WTC11 (cell line): ENCODE measurements around the gene DOK7. TPM values are rescaled to one million over a fixed set of nuclear protein-coding genes. Genes with fewer than 3 reads are reported as not detected.

ENCODE experiments used
- ATAC-seq: fragments of 200-7000 bp; cut with Tn5 transposase; 2 replicates; pipeline ENCODE4 v1.10.0; 2021; ENCODE audit warnings: mild to moderate bottlenecking, moderate library complexity
- CTCF ChIA-PET: fragments of 300-600 bp; sonication (Branson Sonifier 250); formaldehyde crosslinking; loops from one replicate; lab custom pipeline; 2021; ENCODE audit warnings: antibody characterized with exemption; lab: Charles Lee
- POLR2A ChIA-PET: fragments of 350-600 bp; sonication (Branson Sonifier 250); formaldehyde crosslinking; loops from one replicate; lab custom pipeline; 2021; ENCODE audit warnings: antibody characterized with exemption; lab: Charles Lee
- DNase-seq: peaks from one replicate; pipeline ENCODE4 v3.0.0; 2021; ENCODE audit warnings: low spot score
- H3K27ac Mint-ChIP-seq: 2 replicates; pipeline ENCODE4 v1.8.0; 2021; ENCODE audit warnings: mixed read lengths
- H3K27me3 Mint-ChIP-seq: 2 replicates; pipeline ENCODE4 v1.8.0; 2021; ENCODE audit warnings: low read depth, mild to moderate bottlenecking, moderate library complexity, mixed read lengths
- H3K36me3 Mint-ChIP-seq: 2 replicates; pipeline ENCODE4 v1.8.0; 2021; ENCODE audit warnings: mixed read lengths
- H3K4me1 Mint-ChIP-seq: 2 replicates; pipeline ENCODE4 v1.8.0; 2022; ENCODE audit warnings: mixed read lengths
- H3K4me3 Mint-ChIP-seq: 2 replicates; pipeline ENCODE4 v1.8.0; 2021; ENCODE audit warnings: mild to moderate bottlenecking, moderate library complexity, mixed read lengths
- H3K9me3 Mint-ChIP-seq: 2 replicates; pipeline ENCODE4 v1.8.0; 2021; ENCODE audit warnings: mixed read lengths
- CREB1 ChIP-seq: sonication (generic); formaldehyde crosslinking; IDR thresholded peaks from 2 replicates; pipeline ENCODE4 v1.8.0; 2023; ENCODE audit warnings: mild to moderate bottlenecking, missing genetic modification reagents
- EMX1 ChIP-seq: fragments of 250-450 bp; sonication (Bioruptor Pico); IDR thresholded peaks from 2 replicates; pipeline ENCODE4 v1.8.0; 2021; ENCODE audit warnings: mild to moderate bottlenecking
- ERG ChIP-seq: fragments of 250-450 bp; sonication (Bioruptor Pico); IDR thresholded peaks from 2 replicates; pipeline ENCODE4 v1.8.0; 2021; ENCODE audit warnings: mild to moderate bottlenecking
- FOXK1 ChIP-seq: sonication (generic); formaldehyde crosslinking; IDR thresholded peaks from 2 replicates; pipeline ENCODE4 v1.8.0; 2022; ENCODE audit warnings: mild to moderate bottlenecking, moderate library complexity, missing genetic modification reagents
- IRF1 ChIP-seq: sonication (generic); formaldehyde crosslinking; IDR thresholded peaks from 2 replicates; pipeline ENCODE4 v1.8.0; 2023; ENCODE audit warnings: missing genetic modification reagents
- JUN ChIP-seq: sonication (generic); formaldehyde crosslinking; IDR thresholded peaks from 2 replicates; pipeline ENCODE4 v1.8.0; 2023; ENCODE audit warnings: mild to moderate bottlenecking, missing genetic modification reagents
- KAT7 ChIP-seq: sonication (generic); formaldehyde crosslinking; IDR thresholded peaks from 2 replicates; pipeline ENCODE4 v1.8.1; 2023; ENCODE audit warnings: missing genetic modification reagents, mild to moderate bottlenecking, borderline replicate concordance
- MXD4 ChIP-seq: fragments of 250-450 bp; sonication (Bioruptor Pico); IDR thresholded peaks from 2 replicates; pipeline ENCODE4 v1.8.0; 2021; ENCODE audit warnings: mild to moderate bottlenecking, moderate library complexity, borderline replicate concordance
- MYBL2 ChIP-seq: sonication (generic); formaldehyde crosslinking; IDR thresholded peaks from 2 replicates; pipeline ENCODE4 v1.8.1; 2023; ENCODE audit warnings: mild to moderate bottlenecking, moderate library complexity, missing genetic modification reagents
- NR1H2 ChIP-seq: sonication (generic); formaldehyde crosslinking; IDR thresholded peaks from 2 replicates; pipeline ENCODE4 v1.9.0; 2021; ENCODE audit warnings: mild to moderate bottlenecking, moderate library complexity, missing genetic modification reagents
- OVOL2 ChIP-seq: fragments of 250-450 bp; sonication (Bioruptor Pico); IDR thresholded peaks from 2 replicates; pipeline ENCODE4 v1.9.0; 2021; ENCODE audit warnings: mild to moderate bottlenecking, borderline replicate concordance
- RELA ChIP-seq: sonication (generic); formaldehyde crosslinking; IDR thresholded peaks from 2 replicates; pipeline ENCODE4 v1.8.1; 2022; ENCODE audit warnings: missing genetic modification reagents, mild to moderate bottlenecking, borderline replicate concordance
- TEAD1 ChIP-seq: sonication (generic); formaldehyde crosslinking; IDR thresholded peaks from 2 replicates; pipeline ENCODE4 v1.8.0; 2022; ENCODE audit warnings: mild to moderate bottlenecking, missing genetic modification reagents
- TP53 ChIP-seq: sonication (generic); formaldehyde crosslinking; IDR thresholded peaks from 2 replicates; pipeline ENCODE4 v1.8.1; 2023; ENCODE audit warnings: mild to moderate bottlenecking, missing genetic modification reagents
- ZBTB21 ChIP-seq: sonication (generic); formaldehyde crosslinking; IDR thresholded peaks from 2 replicates; pipeline ENCODE4 v1.8.1; 2023; ENCODE audit warnings: mild to moderate bottlenecking, missing genetic modification reagents, borderline replicate concordance
- ZNF263 ChIP-seq: sonication (generic); formaldehyde crosslinking; IDR thresholded peaks from 2 replicates; pipeline ENCODE4 v1.8.1; 2022; ENCODE audit warnings: low read depth, mild to moderate bottlenecking, moderate library complexity, missing genetic modification reagents
- ZNF423 ChIP-seq: fragments of 250-450 bp; sonication (Bioruptor Pico); IDR thresholded peaks from 2 replicates; pipeline ENCODE4 v2.1.2; 2022; ENCODE audit warnings: mild to moderate bottlenecking, moderate library complexity
- ZNF671 ChIP-seq: fragments of 250-450 bp; sonication (Bioruptor Pico); IDR thresholded peaks from 2 replicates; pipeline ENCODE4 v1.8.0; 2021; ENCODE audit warnings: mild to moderate bottlenecking
- ZSCAN18 ChIP-seq: fragments of 250-450 bp; sonication (Bioruptor Pico); IDR thresholded peaks from 2 replicates; pipeline ENCODE4 v2.1.2; 2022; ENCODE audit warnings: mild to moderate bottlenecking, moderate library complexity
- total RNA-seq: library from RNA; stranded (reverse); gene quantifications from 3 replicates; pipeline ENCODE4 v1.2.3, GENCODE V29; 2021
- TF ChIP-seq, protein P1 (sequence below): sonication (generic); formaldehyde crosslinking; IDR thresholded peaks from 2 replicates; pipeline ENCODE4 v1.8.1; 2023; ENCODE audit warnings: mild to moderate bottlenecking, missing genetic modification reagents
- TF ChIP-seq, protein P2 (sequence below): sonication (generic); formaldehyde crosslinking; conservative IDR thresholded peaks from 2 replicates; pipeline ENCODE4 v1.8.1; 2022; ENCODE audit warnings: mild to moderate bottlenecking, missing genetic modification reagents
- TF ChIP-seq, protein P3 (sequence below): fragments of 250-450 bp; sonication (Bioruptor Pico); IDR thresholded peaks from 2 replicates; pipeline ENCODE4 v1.9.0; 2021; ENCODE audit warnings: mild to moderate bottlenecking
- TF ChIP-seq, protein P4 (sequence below): sonication (generic); formaldehyde crosslinking; IDR thresholded peaks from 2 replicates; pipeline ENCODE4 v1.8.0; 2022; ENCODE audit warnings: mild to moderate bottlenecking, missing genetic modification reagents

DOK7 gene
- total RNA-seq, 1 experiment from 2014 or later, result 0.22 TPM

- no peak for ATAC-seq
These were observed 26.1 kb upstream of the DOK7 start for GRCh38 chr4:3436798-3437581.

GRCh38 chr4:3437582-3437936 lies 25.5 kb upstream of the DOK7 start:
- no peaks in the 10 kb centered on the region for H3K36me3 Mint-ChIP-seq
- TF ChIP-seq EMX1 (CRISPR knock-in tag) (no peak), ZNF263 (CRISPR knock-in tag) (no peak), ZNF671 (CRISPR knock-in tag) (no peak), IRF1 (no peak), RELA (CRISPR knock-in tag) (no peak), MYBL2 (CRISPR knock-in tag) (no peak), JUN (CRISPR knock-in tag) (no peak)
- TF ChIP-seq, protein P1, sequence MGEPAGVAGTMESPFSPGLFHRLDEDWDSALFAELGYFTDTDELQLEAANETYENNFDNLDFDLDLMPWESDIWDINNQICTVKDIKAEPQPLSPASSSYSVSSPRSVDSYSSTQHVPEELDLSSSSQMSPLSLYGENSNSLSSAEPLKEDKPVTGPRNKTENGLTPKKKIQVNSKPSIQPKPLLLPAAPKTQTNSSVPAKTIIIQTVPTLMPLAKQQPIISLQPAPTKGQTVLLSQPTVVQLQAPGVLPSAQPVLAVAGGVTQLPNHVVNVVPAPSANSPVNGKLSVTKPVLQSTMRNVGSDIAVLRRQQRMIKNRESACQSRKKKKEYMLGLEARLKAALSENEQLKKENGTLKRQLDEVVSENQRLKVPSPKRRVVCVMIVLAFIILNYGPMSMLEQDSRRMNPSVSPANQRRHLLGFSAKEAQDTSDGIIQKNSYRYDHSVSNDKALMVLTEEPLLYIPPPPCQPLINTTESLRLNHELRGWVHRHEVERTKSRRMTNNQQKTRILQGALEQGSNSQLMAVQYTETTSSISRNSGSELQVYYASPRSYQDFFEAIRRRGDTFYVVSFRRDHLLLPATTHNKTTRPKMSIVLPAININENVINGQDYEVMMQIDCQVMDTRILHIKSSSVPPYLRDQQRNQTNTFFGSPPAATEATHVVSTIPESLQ, result no peak
- H3K27ac Mint-ChIP-seq, result no peak overlapping the region; the same call in 1 of the 2 replicates
- POLR2A ChIA-PET, result no interaction called here
- no peak overlapping the region for H3K4me3 Mint-ChIP-seq
- H3K4me1 Mint-ChIP-seq, result no peaks in the 10 kb centered on the region
- H3K27me3 Mint-ChIP-seq, result no peaks in the 10 kb centered on the region
- H3K9me3 Mint-ChIP-seq, result no peaks in the 10 kb centered on the region
- no peak for ATAC-seq
- CTCF ChIA-PET, result interaction anchor here (1.5 to 2.9 kb wide), 2 partner anchors 29 to 91 kb away, joined by 4 to 8 read pairs; no protein-coding TSS in a partner anchor
- no peak for DNase-seq

More at GRCh38 chr4:3436798-3437581, 26.1 kb upstream of the DOK7 start:
- Mint-ChIP-seq H3K27ac (no peak overlapping the region), H3K4me1 (no peaks in the 10 kb centered on the region), H3K4me3 (no peak overlapping the region), H3K36me3 (no peaks in the 10 kb centered on the region), H3K9me3 (no peaks in the 10 kb centered on the region), H3K27me3 (no peaks in the 10 kb centered on the region)
- ChIA-PET POLR2A (no interaction called here), CTCF (interaction anchor here (1.5 to 2.9 kb wide), 3 partner anchors 29 to 91 kb away, joined by 4 to 37 read pairs (median 8); no protein-coding TSS in a partner anchor)
- no peak for DNase-seq
- no peak for TF ChIP-seq TP53
- no peak for TF ChIP-seq CREB1 (CRISPR knock-in tag)
- TF ChIP-seq, protein P2, sequence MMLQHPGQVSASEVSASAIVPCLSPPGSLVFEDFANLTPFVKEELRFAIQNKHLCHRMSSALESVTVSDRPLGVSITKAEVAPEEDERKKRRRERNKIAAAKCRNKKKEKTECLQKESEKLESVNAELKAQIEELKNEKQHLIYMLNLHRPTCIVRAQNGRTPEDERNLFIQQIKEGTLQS (CRISPR knock-in tag), result no peak
- TF ChIP-seq ZNF423 (CRISPR knock-in tag), result no peak
- TF ChIP-seq NR1H2 (CRISPR knock-in tag), result no peak
- TF ChIP-seq MXD4 (CRISPR knock-in tag), result no peak
- TF ChIP-seq, protein P3, sequence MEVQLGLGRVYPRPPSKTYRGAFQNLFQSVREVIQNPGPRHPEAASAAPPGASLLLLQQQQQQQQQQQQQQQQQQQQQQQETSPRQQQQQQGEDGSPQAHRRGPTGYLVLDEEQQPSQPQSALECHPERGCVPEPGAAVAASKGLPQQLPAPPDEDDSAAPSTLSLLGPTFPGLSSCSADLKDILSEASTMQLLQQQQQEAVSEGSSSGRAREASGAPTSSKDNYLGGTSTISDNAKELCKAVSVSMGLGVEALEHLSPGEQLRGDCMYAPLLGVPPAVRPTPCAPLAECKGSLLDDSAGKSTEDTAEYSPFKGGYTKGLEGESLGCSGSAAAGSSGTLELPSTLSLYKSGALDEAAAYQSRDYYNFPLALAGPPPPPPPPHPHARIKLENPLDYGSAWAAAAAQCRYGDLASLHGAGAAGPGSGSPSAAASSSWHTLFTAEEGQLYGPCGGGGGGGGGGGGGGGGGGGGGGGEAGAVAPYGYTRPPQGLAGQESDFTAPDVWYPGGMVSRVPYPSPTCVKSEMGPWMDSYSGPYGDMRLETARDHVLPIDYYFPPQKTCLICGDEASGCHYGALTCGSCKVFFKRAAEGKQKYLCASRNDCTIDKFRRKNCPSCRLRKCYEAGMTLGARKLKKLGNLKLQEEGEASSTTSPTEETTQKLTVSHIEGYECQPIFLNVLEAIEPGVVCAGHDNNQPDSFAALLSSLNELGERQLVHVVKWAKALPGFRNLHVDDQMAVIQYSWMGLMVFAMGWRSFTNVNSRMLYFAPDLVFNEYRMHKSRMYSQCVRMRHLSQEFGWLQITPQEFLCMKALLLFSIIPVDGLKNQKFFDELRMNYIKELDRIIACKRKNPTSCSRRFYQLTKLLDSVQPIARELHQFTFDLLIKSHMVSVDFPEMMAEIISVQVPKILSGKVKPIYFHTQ (CRISPR knock-in tag), result no peak
- no peak for TF ChIP-seq TEAD1
- TF ChIP-seq ERG, result no peak
- TF ChIP-seq, protein P4, sequence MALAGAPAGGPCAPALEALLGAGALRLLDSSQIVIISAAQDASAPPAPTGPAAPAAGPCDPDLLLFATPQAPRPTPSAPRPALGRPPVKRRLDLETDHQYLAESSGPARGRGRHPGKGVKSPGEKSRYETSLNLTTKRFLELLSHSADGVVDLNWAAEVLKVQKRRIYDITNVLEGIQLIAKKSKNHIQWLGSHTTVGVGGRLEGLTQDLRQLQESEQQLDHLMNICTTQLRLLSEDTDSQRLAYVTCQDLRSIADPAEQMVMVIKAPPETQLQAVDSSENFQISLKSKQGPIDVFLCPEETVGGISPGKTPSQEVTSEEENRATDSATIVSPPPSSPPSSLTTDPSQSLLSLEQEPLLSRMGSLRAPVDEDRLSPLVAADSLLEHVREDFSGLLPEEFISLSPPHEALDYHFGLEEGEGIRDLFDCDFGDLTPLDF (CRISPR knock-in tag), result no peak
- no peak for TF ChIP-seq FOXK1
- TF ChIP-seq KAT7 (CRISPR knock-in tag), result no peak
- no peak for TF ChIP-seq OVOL2 (CRISPR knock-in tag)
- TF ChIP-seq ZSCAN18 (CRISPR knock-in tag), result no peak
- TF ChIP-seq ZBTB21 (CRISPR knock-in tag), result no peak
